NT2/D1 (cell line): ENCODE data around the gene WNK2.

ENCODE experiments used
- YY1 ChIP-seq: IDR thresholded peaks from 2 replicates; pipeline ENCODE4 v1.6.1; 2011; ENCODE audit not compliant: insufficient read length, insufficient read depth
- ZNF274 ChIP-seq: IDR thresholded peaks from 2 replicates; pipeline ENCODE4 v1.6.1; 2011; ENCODE audit warnings: mild to moderate bottlenecking, low read depth, low read length

DNA sequence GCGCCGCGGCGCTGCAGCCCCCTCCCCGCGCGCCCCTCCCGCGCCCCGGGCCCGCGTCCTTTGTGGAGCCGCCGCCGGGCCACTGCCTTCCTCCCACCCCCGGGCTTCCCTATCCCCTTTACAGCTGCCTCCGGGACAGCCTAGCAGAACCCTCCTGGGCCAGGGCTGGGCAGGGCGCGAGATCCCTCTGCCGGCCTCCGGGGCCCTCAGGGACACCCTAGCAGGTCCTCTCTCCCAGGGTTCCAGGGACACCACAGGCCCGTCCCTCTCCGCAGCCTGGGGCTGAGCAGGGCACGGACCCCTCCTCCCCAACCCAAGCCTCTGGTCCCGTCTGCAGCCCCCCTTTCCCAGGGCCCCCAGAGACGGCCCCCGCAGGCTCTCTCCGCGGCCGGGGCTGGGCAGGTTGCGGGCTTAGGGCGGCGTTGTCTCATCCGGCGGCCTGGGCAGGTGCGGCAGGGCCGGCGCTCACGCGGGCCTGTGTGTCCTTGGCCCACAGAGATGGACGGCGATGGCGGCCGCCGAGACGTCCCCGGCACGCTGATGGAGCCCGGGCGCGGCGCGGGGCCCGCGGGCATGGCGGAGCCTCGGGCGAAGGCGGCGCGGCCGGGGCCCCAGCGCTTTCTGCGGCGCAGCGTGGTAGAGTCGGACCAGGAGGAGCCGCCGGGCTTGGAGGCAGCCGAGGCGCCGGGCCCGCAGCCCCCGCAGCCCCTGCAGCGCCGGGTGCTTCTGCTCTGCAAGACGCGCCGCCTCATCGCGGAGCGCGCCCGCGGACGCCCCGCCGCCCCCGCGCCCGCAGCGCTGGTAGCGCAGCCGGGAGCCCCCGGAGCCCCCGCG lies 710 bp downstream of the WNK2 start:
- TF ChIP-seq YY1 (no peak), ZNF274 (no peak)
